GM21367 (cell line): Measurements from ENCODE around the gene CNTNAP3.
"Not testable (repeated sequence)": the region's sequence is repeated elsewhere in the genome, so short reads cannot be mapped to it uniquely, and the experiment has no call there.

Source experiments
- ATAC-seq: cut with Tn5 transposase; IDR thresholded peaks from one replicate; pipeline ENCODE4 v1.9.1; 2021; ENCODE audit not compliant: unreplicated experiment

Gene CNTNAP3

DNA sequence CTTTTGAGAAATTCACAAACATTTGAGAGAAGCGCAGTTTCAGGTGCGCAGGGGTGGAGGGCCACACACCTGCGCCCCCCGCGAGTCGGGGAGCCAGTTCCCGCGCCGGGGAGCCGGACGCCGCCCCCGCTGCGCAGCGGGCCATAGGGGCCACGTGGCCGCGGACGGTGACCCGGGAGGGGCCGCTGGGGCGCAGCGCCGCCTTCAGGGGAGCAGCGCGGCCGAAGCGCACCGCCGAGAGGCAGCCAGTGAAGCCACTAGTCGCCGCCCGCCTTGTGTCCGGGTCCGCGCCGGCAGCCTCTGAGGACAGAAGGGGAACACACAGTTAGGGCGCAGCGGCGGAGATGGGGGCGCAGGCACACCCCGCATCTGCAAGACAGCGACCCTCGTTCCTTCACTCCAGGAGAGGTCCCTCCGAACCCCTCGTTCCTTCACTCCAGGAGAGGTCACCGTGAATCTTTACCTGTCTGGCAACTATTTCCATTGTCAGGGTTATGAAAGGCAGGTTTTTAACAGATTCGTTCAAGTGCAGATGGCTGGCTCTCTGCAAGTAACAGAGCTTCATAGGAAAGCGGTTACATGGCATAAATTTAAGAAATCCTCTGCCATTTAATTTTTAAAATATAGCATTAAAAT, 209.2 kb downstream of the CNTNAP3 start:
- ATAC-seq, result peak; percentile 67

DNA sequence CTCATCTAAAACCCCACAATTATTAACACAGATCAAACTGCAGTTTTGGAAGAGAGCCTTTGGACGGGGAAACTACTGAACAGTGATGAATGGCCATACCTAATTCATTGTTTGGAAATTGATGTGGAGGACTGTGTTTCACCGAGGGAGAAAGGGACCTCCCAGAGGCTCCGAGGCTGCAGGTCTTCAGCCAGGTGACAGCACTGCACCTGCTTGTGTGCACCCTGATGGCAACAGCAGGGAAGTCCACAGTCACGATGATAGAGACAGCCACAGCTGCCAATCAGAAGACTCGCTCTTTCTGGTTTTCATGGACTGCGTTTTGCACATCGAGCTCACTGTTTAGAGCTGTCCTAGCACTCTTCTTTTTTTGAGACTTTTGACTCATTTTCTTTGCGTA, 214.4 kb downstream of the CNTNAP3 start:
- not testable (repeated sequence) for ATAC-seq

DNA sequence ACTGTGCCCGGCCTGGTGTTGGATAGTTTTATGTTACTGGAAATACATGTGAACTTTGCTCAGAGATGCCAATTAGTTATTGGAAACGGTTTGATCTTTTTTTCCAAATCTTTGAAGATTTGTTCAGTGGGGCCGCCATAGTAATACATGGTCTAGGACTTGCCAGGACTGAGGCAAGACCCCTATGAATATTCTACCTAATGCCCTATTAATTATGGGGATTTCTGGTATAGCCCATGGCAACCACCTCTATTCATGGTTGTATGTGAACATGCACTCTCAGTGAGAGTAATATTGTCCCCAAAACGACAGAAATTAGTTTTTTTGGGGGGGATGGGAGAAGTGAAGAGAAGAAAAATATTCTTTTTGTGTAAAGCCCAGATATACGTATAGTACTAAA, 220.3 kb downstream of the CNTNAP3 start:
- not testable (repeated sequence) for ATAC-seq

DNA sequence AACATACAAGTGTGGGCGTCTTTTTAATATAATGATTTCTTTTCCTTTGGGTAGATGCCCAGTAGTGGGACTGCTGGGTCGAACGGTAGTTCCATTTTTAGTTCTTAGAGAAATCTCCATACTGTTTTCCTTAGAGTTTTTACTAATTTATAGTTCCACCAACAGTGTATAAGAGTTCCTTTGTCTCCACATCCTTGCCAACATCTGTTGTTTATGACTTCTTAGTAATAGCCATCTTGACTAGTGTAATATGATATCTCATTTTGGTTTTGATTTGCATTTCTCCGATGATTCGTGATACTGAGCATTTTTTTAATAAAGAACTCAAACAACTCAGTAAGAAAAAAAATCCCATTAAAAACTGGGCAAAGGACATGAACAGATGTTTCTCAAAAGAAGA, 225.0 kb downstream of the CNTNAP3 start:
- ATAC-seq, result not testable (repeated sequence)

DNA sequence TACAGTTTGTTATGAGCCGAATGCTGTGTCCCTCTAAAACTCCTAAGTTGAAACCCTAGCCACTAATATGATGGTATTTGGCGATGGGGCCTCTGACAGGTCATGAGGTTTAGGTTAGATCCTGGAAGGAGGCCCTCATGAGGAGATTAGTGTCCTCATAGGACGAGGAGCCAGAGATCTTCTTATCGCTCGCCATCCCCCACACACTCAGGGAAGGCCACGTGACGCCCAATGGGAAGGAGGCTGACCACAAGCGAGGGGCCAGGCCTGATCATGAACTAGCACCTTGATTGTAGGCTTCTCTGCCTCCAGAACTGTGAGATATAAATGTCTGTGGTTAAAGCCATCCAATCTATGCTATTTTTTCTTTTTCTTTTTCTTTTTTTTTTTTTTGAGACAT, 233.5 kb downstream of the CNTNAP3 start:
- not testable (repeated sequence) for ATAC-seq

DNA sequence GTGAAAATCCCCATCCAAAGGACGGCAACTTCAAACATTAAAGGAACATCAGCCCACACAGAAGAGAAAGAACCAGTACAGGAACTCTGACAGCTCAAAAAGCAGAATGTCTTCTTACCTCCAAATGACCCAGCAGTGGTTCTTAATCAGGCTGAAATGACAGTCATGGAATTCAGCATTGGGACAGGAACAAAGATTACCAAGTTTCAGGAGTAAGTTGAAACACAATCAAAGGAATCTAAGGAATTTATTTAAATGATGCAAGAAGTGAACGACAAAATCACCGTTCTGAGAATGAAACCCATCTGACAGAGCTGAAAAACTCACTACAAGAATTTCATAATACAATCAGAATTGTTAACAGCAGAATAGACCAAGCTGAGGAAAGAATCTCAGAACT, 241.1 kb downstream of the CNTNAP3 start:
- ATAC-seq, result not testable (repeated sequence)

DNA sequence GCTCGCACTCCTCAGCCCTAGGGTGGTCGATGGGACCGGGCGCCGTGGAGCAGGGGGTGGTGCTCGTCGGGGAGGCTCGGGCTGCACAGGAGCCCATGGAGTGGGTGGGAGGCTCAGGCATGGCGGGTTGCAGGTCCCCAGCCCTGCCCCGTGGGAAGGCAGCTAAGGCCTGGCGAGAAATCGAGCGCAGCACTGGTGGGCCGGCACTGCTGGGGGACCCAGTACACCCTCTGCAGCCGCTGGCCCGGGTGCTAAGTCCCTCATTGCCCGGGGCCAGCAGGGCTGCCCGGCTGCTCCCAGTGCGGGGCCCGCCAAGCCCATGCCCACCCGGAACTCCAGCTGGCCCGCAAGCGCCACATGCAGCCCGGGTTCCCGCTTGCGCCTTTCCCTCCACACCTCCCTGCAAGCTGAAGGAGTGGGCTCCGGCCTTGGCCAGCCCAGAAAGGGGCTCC, 245.6 kb downstream of the CNTNAP3 start:
- ATAC-seq, result not testable (repeated sequence)

DNA sequence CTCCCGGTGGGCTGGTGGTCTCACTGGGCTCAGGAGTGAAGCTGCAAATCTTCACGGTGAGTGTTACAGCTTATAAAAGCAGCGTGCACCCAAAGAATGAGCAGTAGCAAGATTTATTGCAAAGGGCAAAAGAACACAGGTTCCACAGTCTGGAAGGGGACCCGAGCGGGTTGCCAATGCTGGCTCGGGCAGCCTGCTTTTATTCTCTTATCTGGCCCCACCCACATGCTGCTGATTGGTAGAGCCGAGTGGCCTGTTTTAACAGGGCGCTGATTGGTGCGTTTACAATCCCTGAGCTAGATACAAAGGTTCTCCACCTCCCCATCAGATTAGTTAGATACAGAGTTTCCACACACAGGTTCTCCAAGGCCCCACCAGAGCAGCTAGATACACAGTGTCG, 246.2 kb downstream of the CNTNAP3 start:
- ATAC-seq, result not testable (repeated sequence)

DNA sequence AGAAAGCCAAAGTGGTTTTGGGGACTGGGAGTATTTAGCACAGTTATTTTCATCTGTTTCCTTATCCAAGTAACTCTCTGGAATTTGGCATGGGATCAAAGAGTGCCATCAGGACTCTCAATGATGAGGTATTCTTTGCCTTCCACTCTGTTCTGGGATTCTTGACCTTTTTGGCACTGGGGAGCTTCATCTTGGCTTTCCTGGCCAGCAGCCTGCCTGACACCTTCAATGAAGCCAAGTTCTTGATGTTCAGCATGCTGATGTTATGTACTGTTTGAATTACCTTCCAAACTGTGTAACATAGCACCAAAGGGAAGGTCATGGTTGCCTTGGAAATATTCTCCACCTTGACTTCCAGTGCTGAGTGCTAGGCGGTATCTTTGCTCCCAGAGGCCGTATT, 248.8 kb downstream of the CNTNAP3 start:
- ATAC-seq, result not testable (repeated sequence)

DNA sequence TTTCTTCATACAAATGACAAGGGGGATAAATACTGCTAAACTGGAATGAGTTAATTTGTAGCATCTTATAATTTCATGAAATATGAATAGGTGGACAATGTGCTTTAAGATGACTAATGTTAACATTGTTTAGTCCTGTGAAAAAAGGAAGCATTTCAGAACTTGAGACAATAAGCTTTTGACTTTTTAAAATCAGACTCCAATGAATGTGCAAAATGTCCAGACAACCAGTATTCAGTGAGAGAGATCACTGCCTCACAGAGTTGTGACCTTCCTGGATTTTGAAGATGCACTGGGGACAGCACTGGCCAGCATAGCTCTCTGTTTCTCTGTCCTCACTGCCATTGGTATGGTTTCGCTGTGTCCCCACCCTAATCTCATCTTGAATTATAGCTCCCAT, 249.7 kb downstream of the CNTNAP3 start:
- not testable (repeated sequence) for ATAC-seq

DNA sequence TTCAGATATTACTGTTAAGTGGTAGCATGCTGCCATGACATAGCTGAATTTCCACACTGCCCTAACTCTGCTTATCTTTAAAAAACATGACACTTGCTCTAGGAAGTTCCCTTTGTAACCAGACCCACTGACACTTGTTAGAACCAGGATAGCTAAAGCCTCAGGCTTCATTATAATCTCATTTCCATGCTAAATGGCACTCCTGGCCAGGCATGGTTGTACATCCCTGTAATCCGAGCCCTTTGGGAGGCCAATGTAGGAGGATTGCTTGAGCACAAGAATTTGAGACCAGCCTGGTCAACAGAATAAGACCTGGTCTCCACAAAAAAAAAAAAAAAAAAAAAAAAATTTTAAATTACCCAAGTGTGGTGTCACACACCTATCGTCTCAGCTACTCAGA, 254.1 kb downstream of the CNTNAP3 start:
- ATAC-seq, result not testable (repeated sequence)

DNA sequence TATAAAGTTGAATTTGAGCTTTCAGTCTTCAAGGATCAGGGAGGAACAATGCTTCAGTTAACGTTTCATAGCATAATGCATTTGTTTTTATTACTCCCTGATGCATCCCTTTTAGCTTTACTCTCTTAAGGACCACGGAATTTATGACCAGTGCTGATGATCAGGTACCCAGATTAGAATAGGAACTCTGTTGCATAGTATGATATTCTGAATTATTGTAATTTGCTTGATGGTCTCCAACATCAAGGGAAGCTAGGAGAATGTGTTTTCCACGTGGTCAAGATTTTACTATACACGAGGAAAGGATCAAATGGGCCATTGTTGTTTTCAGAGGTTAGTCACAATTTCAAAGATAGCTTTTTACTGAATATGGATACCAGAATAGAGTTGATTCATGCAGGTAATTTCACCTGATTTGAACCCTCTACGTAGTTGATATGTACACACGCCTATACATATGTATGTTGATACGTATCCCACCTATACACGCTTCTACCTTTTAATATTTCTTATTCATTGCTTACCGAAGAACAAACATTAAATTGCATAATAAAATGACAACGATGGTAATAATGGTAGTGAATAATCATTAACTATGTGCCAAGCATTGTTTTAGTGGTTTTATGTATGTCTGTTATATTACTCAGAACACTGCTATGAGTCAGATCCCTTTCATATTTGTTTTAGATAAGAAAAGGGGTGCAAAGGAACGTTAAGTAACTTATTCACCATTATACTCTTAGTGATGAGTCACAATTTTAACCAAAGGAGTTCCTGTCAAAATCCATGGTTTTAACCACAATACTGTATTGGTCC, 257.6 kb downstream of the CNTNAP3 start:
- ATAC-seq, result not testable (repeated sequence)

DNA sequence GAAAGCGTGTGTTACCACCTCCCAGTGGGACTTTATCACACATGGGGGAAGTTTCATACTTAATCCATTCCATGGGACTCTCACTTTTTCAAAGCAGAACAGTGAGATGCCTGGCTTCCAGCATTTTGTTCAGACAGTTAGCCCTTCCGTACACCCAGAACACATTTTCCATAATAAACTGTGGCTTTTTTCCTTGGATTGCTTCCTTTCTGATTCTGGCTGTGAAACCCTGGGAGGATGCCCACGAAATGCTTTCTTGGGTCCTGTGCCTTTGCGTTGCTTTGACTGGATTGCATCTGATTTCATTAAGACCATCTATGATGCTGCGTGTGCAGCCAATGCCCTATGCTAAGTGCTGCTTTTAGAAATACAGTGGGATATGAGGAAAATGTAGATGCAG, 259.1 kb downstream of the CNTNAP3 start:
- ATAC-seq, result not testable (repeated sequence)

DNA sequence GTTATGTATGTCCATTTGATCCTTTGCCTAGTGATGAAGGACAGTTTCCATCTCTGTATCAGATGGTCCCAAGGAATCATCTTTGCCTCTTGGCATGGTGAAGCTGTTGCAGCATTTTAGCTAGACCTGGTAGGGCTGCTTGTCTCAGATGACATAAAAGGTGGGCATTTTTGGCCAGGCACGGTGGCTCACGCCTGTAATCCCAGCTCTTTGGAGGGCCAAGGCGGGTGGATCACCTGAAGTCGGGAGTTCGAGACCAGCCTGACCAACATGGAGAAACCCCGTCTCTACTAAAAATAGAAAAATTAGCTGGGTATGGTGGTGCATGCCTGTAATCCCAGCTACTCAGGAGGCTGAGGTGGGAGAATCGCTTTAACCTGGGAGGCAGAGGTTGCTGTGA, 259.8 kb downstream of the CNTNAP3 start:
- not testable (repeated sequence) for ATAC-seq

DNA sequence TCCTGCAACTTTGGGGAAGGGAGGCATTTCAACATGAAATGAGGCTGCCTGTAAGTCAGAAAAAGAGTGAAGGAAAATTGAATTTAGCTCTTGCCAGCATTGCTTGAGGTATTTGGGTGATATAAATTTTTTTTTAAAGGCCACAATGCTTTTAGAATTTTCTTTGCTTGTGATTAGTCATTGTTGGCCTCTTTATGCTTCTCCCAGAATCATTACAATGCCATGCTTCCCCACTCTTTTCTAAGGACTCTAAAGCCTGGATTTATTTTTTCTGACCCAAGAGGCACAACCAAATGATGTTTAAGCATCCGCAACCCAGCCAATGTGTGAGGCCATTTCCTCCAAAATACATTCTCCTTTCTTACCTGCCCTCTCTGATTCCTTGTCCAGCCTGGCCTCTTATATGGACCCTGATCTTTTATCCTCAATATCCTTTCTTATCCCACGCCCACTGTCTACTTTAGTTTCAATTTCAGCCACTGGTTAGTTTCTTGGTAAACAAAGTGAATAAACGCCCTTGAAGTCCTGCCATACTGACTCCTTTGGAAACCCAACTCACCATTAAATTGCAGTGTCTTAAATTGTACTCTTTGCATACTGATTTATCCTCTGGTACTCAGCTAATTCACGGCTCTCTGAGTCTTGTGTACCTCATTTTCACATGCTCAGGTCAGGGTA, 261.9 kb downstream of the CNTNAP3 start:
- ATAC-seq, result not testable (repeated sequence)
